K562 (cell line): ENCODE measurements around the gene CUX1. TPM values are rescaled to one million over a fixed set of nuclear protein-coding genes. Genes with fewer than 3 reads are reported as not detected.
A peak's percentile ranks its signal among the peaks of the same experiment; 100 is the strongest.

Source experiments
- ATAC-seq: fragments of 200-7000 bp; cut with Tn5 transposase; 3 replicates; pipeline ENCODE4 v1.9.1; 2020; ENCODE audit warnings: moderate library complexity
- BruUV-seq: library from RNA; stranded (reverse); fragments of 400-500 nt; replicated peaks from 2 replicates; lab custom pipeline; 2021; lab: Mats Ljungman, UMichigan
- CTCF ChIA-PET: fragments of 300-600 bp; formaldehyde crosslinking; extraction: SDS; loops from one replicate; lab custom pipeline; 2021; ENCODE audit warnings: low intra/inter-chr PET ratio; lab: Yijun Ruan, JAX
- POLR2A ChIA-PET: fragments of 300-600, 350-650 bp; sonication (Branson Sonifier 250); formaldehyde crosslinking; extraction: SDS; loops from one replicate; lab custom pipeline; 2021; ENCODE audit warnings: antibody characterized with exemption, inconsistent platforms; lab: Yijun Ruan, JAX
- DNase-seq, 4 experiments: peaks; one replicate each; pipeline versions ENCODE4 v3.0.0 to v3.0.0-alpha.2; 2011 to 2018; ENCODE audit warnings: low spot score in 3 of 4, mixed read lengths in 3 of 4; ENCODE audit errors: extremely low read depth in 1 of 4
- FAIRE-seq: peaks from 2 replicates; lab custom pipeline; 2011; peaks lifted over from hg19 to GRCh38; lab: Jason Lieb, UNC
- H2AFZ ChIP-seq: 2 replicates; pipeline ENCODE4 v1.6.0; 2011; ENCODE audit warnings: low read depth, low read length, control low read depth, inconsistent platforms
- H3K27ac ChIP-seq: fragments of 200-600 bp; 3 replicates; pipeline ENCODE4 v1.8.0; 2011; ENCODE audit warnings: low read depth, mild to moderate bottlenecking, control low read depth, inconsistent platforms, low read length, moderate library complexity, mixed read lengths; ENCODE audit errors: extremely low read depth
- H3K27me3 ChIP-seq, 2 experiments: fragments of 300-600 bp in 1 of 2; 2 replicates in 1 of 2; 3 replicates in 1 of 2; pipeline versions ENCODE4 v1.6.0 to v1.8.0; 2011; ENCODE audit warnings: inconsistent platforms in 2 of 2, low read length in 2 of 2, mild to moderate bottlenecking in 1 of 2, mixed read lengths in 1 of 2, moderate library complexity in 1 of 2; ENCODE audit not compliant: control insufficient read depth in 2 of 2, insufficient read depth in 2 of 2
- H3K36me3 ChIP-seq: fragments of 300-600 bp; 3 replicates; pipeline ENCODE4 v1.8.0; 2011; ENCODE audit warnings: mild to moderate bottlenecking, low read length, inconsistent platforms; ENCODE audit not compliant: control insufficient read depth, insufficient read depth
- H3K4me1 ChIP-seq, 2 experiments: fragments of 200-600 bp in 1 of 2; replicated peaks in 1 of 2; 2 replicates in 1 of 2; 3 replicates in 1 of 2; pipeline versions ENCODE4 v1.5.1 to v1.8.0; 2011; ENCODE audit warnings: inconsistent platforms in 2 of 2, low read length in 2 of 2, mild to moderate bottlenecking in 1 of 2, mixed read lengths in 1 of 2, moderate library complexity in 1 of 2; ENCODE audit not compliant: control insufficient read depth in 2 of 2, insufficient read depth in 2 of 2
- H3K4me2 ChIP-seq: 2 replicates; pipeline ENCODE4 v1.6.1; 2011; ENCODE audit warnings: low read length, control low read depth, inconsistent platforms, mixed read lengths; ENCODE audit not compliant: insufficient read depth
- H3K4me3 ChIP-seq: fragments of 200-600 bp; sonication (generic), shearing (Covaris generic); 2 replicates; pipeline ENCODE4 v1.5.1; 2016; ENCODE audit warnings: control low read depth, inconsistent platforms
- H3K79me2 ChIP-seq: fragments of 200-600 bp; 3 replicates; pipeline ENCODE4 v1.8.0; 2011; ENCODE audit warnings: low read length, inconsistent platforms; ENCODE audit not compliant: control insufficient read depth, insufficient read depth
- H3K9ac ChIP-seq, 2 experiments: 2 replicates each; pipeline versions ENCODE4 v1.6.0 to v1.6.1; 2011; ENCODE audit warnings: low read depth in 2 of 2, low read length in 2 of 2, control low read depth in 1 of 2, inconsistent platforms in 1 of 2, mild to moderate bottlenecking in 1 of 2, mixed read lengths in 1 of 2; ENCODE audit not compliant: insufficient read depth in 1 of 2
- H3K9me1 ChIP-seq: one replicate; pipeline ENCODE4 v1.6.0; 2011; ENCODE audit warnings: inconsistent platforms, mild to moderate bottlenecking, low read length, moderate library complexity; ENCODE audit not compliant: control insufficient read depth, insufficient read depth
- H3K9me3 ChIP-seq: replicated peaks from 2 replicates; pipeline ENCODE4 v1.5.1; 2011; ENCODE audit warnings: low read depth, low read length, inconsistent platforms; ENCODE audit not compliant: control insufficient read depth, insufficient read depth
- H4K20me1 ChIP-seq: replicated peaks from 2 replicates; pipeline ENCODE4 v1.6.1; 2011; ENCODE audit warnings: low read length, inconsistent platforms, mixed read lengths; ENCODE audit not compliant: control insufficient read depth, insufficient read depth
- DLX4 ChIP-seq: fragments of 250-450 bp; sonication (Bioruptor Pico); IDR thresholded peaks from 2 replicates; pipeline ENCODE4 v1.6.1; 2021; ENCODE audit warnings: mild to moderate bottlenecking
- E2F4 ChIP-seq: sonication (generic); formaldehyde crosslinking; IDR thresholded peaks from 2 replicates; pipeline ENCODE4 v1.8.0; 2022; ENCODE audit warnings: mild to moderate bottlenecking, low read depth, missing genetic modification reagents
- NFIC ChIP-seq: fragments of 450-650 bp; IDR thresholded peaks from 2 replicates; pipeline ENCODE4 v1.6.1; 2017; ENCODE audit warnings: mild to moderate bottlenecking, inconsistent platforms
- PPARD ChIP-seq: fragments of 250-450 bp; sonication (Bioruptor Pico); IDR thresholded peaks from 2 replicates; pipeline ENCODE4 v1.8.0; 2022; ENCODE audit warnings: inconsistent platforms, mild to moderate bottlenecking, moderate library complexity
- PRPF4 ChIP-seq: fragments of 200-400 bp; formaldehyde crosslinking; IDR thresholded peaks from one replicate; pipeline ENCODE4 v1.6.1; 2017; ENCODE audit warnings: low read length, low read depth, mild to moderate bottlenecking; ENCODE audit not compliant: insufficient read depth, poor library complexity, severe bottlenecking
- RFX1 ChIP-seq: fragments of 450-650 bp; IDR thresholded peaks from 2 replicates; pipeline ENCODE4 v1.6.1; 2016; ENCODE audit warnings: mild to moderate bottlenecking, moderate library complexity
- SNRNP70 ChIP-seq: fragments of 200-400 bp; formaldehyde crosslinking; optimal IDR thresholded peaks from 2 replicates; pipeline ENCODE3; 2017; ENCODE audit warnings: low read depth, low read length
- TAF7 ChIP-seq: fragments of 450-650 bp; IDR thresholded peaks from 2 replicates; pipeline ENCODE4 v1.6.1; 2016; ENCODE audit warnings: missing genetic modification characterization, missing compliant biosample characterization
- ZBTB40 ChIP-seq, 2 experiments: fragments of 450-650 bp in 1 of 2; sonication (generic) in 1 of 2; formaldehyde crosslinking in 1 of 2; IDR thresholded peaks; 2 replicates each; pipeline versions ENCODE4 v1.7.1 to v1.9.0; 2016 to 2022; ENCODE audit warnings: inconsistent platforms in 1 of 2, mild to moderate bottlenecking in 1 of 2, missing genetic modification reagents in 1 of 2
- ZKSCAN1 ChIP-seq: fragments of 150-350 bp; IDR thresholded peaks from 2 replicates; pipeline ENCODE4 v1.6.1; 2016; ENCODE audit warnings: low read depth, low read length
- WGBS: fragments of 100-300 bp; shearing (Covaris generic); methylation state at CpG from one replicate; pipeline ENCODE4 v1.1.6; 2016; ENCODE audit warnings: low coverage, mixed read lengths; ENCODE audit not compliant: insufficient coverage; ENCODE audit errors: missing lambda C conversion rate; 5-methylcytosine and 5-hydroxymethylcytosine counted together
- in situ Hi-C: fragments of 300-500 bp; cut with MboI; formaldehyde crosslinking; loops from 4 replicates; pipeline ENCODE4 v1.15.0; 2018; ENCODE audit warnings: inconsistent platforms, mixed read lengths
- intact Hi-C: fragments of 100-400 bp; cut with micrococcal nuclease; formaldehyde crosslinking; loops from 2 replicates; pipeline ENCODE4 v1.14.2; 2022
- polyA plus RNA-seq, 8 experiments: library from polyadenylated mRNA; depleted of rRNA in 4 of 8; stranded (reverse) in 5 of 8; unstranded in 3 of 8; fragments of >200 nt; fragmentation: Nextera tagmentation in 2 of 8; fragmentation: Illumina TruSeq in 1 of 8; extraction: Ambion mirVana in 2 of 8; extraction: Trizol in 1 of 8; gene quantifications; 2 replicates each; pipeline versions ENCODE4 v1.2.1 to v1.2.3, GENCODE V29; 2011 to 2014; ENCODE audit warnings: inconsistent platforms in 1 of 8, missing spikeins in 1 of 8
- total RNA-seq, 7 experiments: library from RNA; depleted of rRNA in 6 of 7; stranded (reverse); fragments of >200 nt in 6 of 7; fragmentation: Illumina TruSeq in 2 of 7; extraction: Trizol in 2 of 7; gene quantifications; 2 replicates each; pipeline versions ENCODE4 v1.2.1 to v1.2.3, GENCODE V29; 2011 to 2021; ENCODE audit warnings: low replicate concordance in 1 of 7

The CUX1 gene
- total and polyA plus RNA-seq, 9 of the 15 experiments (the other 6 are each of a cell fraction or from before 2014, with no cell fraction given) = 3.6 to 55.3 (median 25.2) TPM

- POLR2A ChIA-PET = no interaction called here
- ATAC-seq = no peak
- intact Hi-C loops = no loop called here
- Histone ChIP-seq H3K4me2 (no peak overlapping the region), H3K4me1 (peaks cover 15% of the 10 kb centered on the region in 2 experiments), H3K27me3 (no peaks in the 10 kb centered on the region), H3K9ac (no peak overlapping the region), H3K79me2 (peaks cover 29% of the 10 kb centered on the region), H3K4me3 (no peak overlapping the region), H3K9me3 (no peaks in the 10 kb centered on the region), H3K9me1 (no peaks in the 10 kb centered on the region), H4K20me1 (peaks cover 16% of the 10 kb centered on the region; the same call in 1 of the 2 replicates), H3K27ac (no peak overlapping the region), H2AFZ (no peak overlapping the region), H3K36me3 (no peaks in the 10 kb centered on the region; the same call in 2 of the 3 replicates)
- 78% methylated on average over 4 of the region's 4 CpGs for WGBS
- CTCF ChIA-PET = interaction anchor here (0.6 kb wide), 1 partner anchor 409 kb away, joined by 3 read pairs; no protein-coding TSS in a partner anchor
- peak in 2 of 4 experiments; percentile 79 for DNase-seq
- no TSS peak for BruUV-seq
- in situ Hi-C loops = no loop called here
- FAIRE-seq = no peak
- TF ChIP-seq TAF7 (tag) (no peak), NFIC (peak; percentile 75), ZBTB40 (IDR thresholded peaks at IDR 0.05) (peak; percentile 86), ZBTB40 (CRISPR knock-in tag; IDR thresholded peaks at IDR 0.05) (no peak), SNRNP70 (no peak), PRPF4 (no peak), DLX4 (CRISPR knock-in tag) (no peak), ZKSCAN1 (no peak), E2F4 (no peak), RFX1 (peak; percentile 93), PPARD (CRISPR knock-in tag) (no peak)
These were observed 133.2 kb downstream of the CUX1 start for GRCh38 chr7:101950450-101951119.
